GM18517 (cell line): ENCODE measurements around the gene EVPL.
"Not testable (repeated sequence)": the region's sequence is repeated elsewhere in the genome, so short reads cannot be mapped to it uniquely, and the experiment has no call there.

Experiments used
- ATAC-seq: cut with Tn5 transposase; IDR thresholded peaks from one replicate; pipeline ENCODE4 v1.9.1; 2021; ENCODE audit warnings: mild to moderate bottlenecking, moderate library complexity; ENCODE audit not compliant: unreplicated experiment

Gene EVPL

GRCh38 chr17:75969044-75969443 lies 58.1 kb downstream of the EVPL start:
- not testable (repeated sequence) for ATAC-seq

- no peak for ATAC-seq
These were observed 61.6 kb downstream of the EVPL start for GRCh38 chr17:75965468-75965867.

- no peak for ATAC-seq
These were observed 67.1 kb downstream of the EVPL start for GRCh38 chr17:75959839-75960511.

GRCh38 chr17:75959051-75959838 lies 67.9 kb downstream of the EVPL start:
- no peak for ATAC-seq
